NCI-H748 (cell line): ENCODE data around the gene SLC20A1.

Source experiments
- DNase-seq: peaks from one replicate; lab custom pipeline; 2025; ENCODE audit not compliant: unreplicated experiment; lab: John Stamatoyannopoulos, UW

The SLC20A1 gene

GRCh38 chr2:112625474-112626114 is 20.1 kb upstream of the SLC20A1 start:
- no peak for DNase-seq

DNA sequence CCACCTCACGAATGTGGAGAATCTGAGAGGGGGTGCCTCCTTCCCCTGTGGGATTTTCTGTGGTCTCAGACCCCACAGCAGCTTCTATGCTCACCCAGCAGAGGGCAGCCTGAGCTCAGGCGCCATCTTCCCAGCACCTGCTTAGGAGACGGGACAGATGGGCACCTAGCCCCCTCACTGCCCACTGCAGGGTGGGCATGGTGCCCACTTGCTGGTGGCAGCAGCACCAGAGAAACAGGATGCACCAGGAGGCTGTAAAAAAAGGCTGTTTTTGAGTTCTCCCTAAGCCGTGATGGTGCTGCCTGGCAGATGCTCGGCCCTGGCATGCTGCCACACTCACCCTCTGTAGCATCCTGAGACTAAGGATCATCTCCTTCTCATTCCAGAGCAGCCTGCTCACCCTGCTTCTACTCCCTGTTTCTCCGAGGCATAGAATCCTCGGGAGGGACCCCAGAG is 19.1 kb upstream of the SLC20A1 start:
- DNase-seq = peak; percentile 40

GRCh38 chr2:112627060-112628040 is 18.4 kb upstream of the SLC20A1 start:
- DNase-seq = no peak

DNA sequence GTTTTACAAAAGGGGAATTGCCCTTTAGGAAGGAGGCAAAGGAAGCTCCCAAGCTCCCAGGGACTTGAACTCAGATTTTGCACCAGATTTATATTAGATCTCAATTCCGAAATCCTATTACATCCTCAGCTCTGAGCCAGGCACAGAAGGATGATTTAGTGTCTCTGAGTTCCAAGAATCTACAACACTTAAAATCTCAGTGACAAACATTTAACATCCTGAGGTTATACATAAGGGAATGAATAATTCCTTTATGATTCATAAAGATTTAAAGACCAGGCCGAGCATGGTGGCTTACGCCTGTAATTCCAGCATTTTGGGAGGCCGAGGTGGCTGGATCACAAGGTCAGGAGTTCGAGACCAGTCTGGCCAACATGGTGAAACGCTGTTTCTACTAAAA is 16.5 kb upstream of the SLC20A1 start:
- no peak for DNase-seq

DNA sequence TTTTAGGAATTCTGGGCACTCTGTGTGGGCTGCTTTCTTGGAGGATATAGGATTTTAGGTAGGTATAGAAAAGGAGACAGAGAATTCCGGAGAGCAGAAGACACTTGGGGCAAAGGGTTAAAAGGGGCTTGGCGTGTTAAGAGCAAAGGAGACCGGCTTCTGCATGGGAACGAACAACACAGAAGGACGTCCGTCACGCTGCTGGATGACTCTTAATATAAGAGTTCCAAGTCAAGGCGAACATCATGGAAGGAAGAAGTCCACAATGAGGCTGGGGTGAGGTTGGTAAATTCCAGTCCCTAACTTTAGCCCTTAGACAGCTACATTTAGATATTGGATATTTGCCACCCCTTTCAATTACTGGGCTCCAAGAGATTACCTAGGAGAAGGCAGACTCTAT is 15.9 kb upstream of the SLC20A1 start:
- DNase-seq = no peak

GRCh38 chr2:112630268-112630667 is 15.5 kb upstream of the SLC20A1 start:
- DNase-seq = no peak

GRCh38 chr2:112633708-112634107 is 12.0 kb upstream of the SLC20A1 start:
- no peak for DNase-seq

- DNase-seq = no peak
Observed at GRCh38 chr2:112634153-112634873, 11.4 kb upstream of the SLC20A1 start.

- DNase-seq = no peak
Observed at GRCh38 chr2:112634874-112635157, 10.9 kb upstream of the SLC20A1 start.

DNA sequence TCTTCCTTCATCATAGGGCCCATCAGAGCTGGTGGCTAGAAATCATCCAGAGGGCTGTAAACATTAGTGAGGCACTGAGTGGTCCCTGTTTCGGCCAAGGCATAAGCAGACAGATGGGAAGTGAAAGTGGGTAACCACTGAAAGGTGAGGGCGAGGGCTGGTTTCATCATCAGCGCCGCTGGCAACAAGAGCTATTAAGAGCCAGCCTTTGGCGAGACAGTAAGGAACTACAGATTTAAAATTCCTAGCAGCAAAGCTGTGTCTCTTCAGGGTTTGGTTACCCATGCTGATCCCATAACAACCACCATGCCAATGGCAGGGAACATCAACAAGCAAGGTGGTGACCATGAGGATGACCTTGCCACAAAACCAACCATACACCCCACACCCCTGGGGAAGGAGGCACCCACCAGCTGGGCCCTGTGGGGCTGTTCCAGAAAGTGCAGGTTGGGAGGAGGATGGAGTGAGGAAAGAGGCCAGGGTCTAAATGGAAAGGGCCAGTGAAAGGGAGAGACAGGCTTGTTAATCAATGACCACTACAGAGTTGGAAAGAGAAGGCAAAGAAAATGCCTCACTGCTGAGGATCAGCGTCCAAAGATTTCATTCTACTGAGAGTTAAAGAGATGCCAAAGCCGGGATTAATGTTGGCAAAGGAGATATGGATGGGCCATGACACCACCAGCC is 9.0 kb upstream of the SLC20A1 start:
- DNase-seq = no peak

GRCh38 chr2:112637289-112637660 is 8.5 kb upstream of the SLC20A1 start:
- DNase-seq = no peak

GRCh38 chr2:112639936-112640335 is 5.8 kb upstream of the SLC20A1 start:
- DNase-seq = no peak

DNA sequence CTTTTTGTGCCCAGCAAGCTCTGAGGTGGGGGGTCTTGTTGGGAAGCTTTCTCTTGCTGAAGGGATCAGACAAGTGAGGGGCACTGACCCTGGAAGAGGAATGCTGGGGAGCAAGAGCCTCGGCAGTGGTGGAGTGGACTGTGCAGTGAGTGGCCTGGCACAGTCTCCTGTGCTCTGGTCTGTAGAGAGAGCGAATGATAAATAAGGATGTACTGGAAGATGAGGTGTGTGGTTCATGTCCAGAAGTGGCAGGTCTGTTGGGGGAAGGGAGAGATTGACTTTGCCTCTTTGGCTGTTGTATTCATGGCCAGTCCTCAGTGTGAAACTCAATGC is 5.3 kb upstream of the SLC20A1 start:
- DNase-seq = no peak

DNA sequence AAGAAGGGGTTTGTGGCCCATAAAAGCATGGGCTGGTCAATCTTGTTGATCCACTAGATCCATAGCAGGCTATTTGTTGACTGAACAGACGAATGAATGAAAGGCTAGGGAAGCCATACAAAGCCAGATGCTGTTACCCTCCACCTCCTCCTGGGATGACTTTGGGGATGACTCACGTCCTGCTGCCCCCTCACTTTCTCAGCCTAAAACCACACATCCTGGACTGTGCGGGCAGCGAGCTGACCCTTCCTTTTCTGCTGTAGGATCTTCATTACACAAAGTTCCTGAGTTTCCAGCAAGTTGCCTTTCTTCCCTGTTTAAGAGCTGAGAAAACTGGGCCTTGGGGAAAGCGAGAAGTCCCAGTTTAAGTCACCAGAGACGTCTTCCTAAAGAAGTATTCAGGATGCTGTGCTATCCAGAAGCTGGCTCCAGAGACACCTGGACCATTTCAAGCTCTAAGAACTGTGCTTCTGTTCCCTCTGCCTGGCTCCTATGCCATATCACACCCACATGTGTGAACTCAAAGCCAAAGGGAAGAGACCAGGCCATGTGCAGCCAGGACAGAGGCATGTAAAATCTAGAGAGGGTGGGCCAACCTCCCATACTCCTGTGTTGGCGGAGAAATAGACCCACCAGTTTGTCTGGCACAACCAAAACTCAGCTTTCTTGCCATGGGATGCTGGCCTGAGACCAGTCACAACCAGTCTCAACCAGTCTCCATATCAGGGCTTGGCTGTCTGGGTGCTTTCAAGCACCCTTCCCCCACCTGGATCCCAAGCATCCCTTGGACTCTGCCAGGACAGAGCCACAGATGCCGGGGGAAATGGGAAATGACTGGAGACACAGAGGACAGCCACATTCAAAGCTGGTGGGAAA is 4.7 kb upstream of the SLC20A1 start:
- no peak for DNase-seq

- DNase-seq = no peak
Observed at GRCh38 chr2:112641701-112642100, 4.0 kb upstream of the SLC20A1 start.

DNA sequence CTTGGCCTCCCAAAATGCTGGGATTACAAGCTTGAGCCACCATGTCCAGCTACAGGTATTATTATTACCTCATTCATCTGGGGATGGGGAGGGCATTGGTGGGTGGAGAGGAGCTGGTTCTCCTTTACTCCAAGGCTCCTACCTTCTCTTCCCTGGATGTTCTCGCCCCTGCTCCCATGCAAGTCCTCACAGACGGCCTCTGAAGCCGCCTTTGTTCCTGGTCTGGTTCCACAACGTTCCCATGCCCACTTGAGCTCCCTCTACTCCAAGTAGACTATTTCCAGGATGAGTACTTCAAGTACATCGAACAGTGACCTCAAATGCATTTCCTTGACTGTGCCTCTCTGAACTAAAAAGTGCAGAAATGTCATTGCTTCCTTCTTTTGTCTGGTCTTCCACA is 3.2 kb upstream of the SLC20A1 start:
- no peak for DNase-seq

DNA sequence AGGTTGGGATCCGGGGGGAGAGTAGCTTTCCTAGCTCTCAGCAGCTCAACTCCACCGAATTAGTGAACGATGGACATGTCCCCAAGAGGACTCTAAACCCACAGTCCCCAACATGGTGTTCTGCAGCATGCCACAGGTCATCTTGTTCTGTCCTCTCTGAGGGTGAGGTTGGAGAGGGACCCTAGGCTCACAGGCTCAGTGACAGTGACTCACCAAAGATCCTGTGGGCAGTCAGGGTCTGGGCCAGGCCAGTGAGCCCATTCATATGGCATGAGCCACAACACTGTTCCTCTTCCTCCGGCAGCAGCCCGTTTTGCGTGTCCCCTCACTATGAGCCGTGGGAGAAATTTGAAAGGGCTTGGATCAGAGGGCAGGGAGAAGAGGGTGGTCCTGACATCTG is 2.8 kb upstream of the SLC20A1 start:
- DNase-seq = no peak

- DNase-seq = no peak
Observed at GRCh38 chr2:112643488-112643887, 2.3 kb upstream of the SLC20A1 start.

DNA sequence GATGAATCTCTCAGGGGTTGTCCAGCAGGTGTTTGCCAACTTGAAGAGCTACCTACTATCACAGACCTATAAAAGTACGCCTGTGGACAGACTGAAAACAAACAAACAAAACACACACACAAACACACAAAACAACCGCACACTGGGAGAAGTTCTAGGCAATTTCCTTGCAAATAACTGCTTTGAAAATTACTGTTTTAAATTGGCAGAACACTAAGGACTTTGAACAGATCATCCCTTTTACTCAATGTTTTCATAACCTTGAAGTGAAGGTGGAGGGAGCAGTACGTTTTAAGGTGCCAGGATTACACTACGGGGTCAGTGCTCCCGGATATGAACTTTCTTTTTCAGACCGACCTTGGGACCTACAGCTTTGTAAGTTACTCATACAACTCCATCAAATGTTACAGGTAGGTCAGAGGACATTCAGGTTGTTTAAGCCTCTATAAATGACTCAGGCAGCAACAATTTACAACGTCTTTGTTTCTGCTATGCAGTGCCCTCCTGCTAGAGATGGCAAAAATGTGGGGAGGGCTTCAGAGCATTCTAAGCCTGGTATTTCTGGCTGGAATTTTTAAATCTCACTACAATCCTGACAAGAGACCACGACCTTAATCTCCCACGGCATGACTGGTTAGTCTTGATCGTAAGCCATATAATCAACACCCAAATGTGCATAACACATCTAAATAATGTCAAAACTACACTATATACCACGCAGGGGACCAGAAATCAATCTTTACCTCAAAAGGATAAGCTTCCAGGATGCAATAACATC is 1.4 kb upstream of the SLC20A1 start:
- DNase-seq = no peak

DNA sequence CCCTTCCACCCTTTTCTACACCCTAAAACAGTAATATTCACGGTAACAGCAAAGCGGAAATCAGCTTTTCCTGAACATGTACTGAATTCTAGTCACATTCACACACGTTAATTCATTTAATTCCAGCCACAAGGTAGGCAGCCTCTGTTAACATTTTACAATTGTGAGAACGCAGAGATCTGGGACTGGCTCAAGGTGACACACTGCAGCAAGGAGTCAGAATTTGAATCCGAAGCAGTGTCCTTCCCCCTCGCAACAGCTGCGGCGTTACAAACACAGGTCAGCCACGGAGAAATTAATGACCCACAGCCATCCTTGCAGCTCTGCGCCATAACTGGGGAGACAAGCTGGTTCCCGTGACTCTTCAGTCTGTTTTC is 818 bp upstream of the SLC20A1 start:
- DNase-seq = no peak
